A673 (cell line): ENCODE data around the gene OFD1. TPM values are rescaled to one million over a fixed set of nuclear protein-coding genes. Genes with fewer than 3 reads are reported as not detected.

Experiments
- BruUV-seq: library from RNA; stranded (reverse); fragments of 400-500 nt; replicated peaks from 2 replicates; lab custom pipeline; 2021; lab: Mats Ljungman, UMichigan
- CTCF ChIA-PET: fragments of 300-600 bp; sonication (Branson Sonifier 250); formaldehyde crosslinking; loops from one replicate; lab custom pipeline; 2022; ENCODE audit warnings: antibody characterized with exemption; lab: Charles Lee
- POLR2A ChIA-PET: fragments of 300-600 bp; sonication (Branson Sonifier 250); formaldehyde crosslinking; loops from one replicate; lab custom pipeline; 2022; ENCODE audit warnings: antibody characterized with exemption; ENCODE audit not compliant: low non-redundant PET; lab: Charles Lee
- DNase-seq: peaks from one replicate; pipeline ENCODE4 v3.0.0-alpha.2; 2015; ENCODE audit warnings: low spot score
- H3K27ac ChIP-seq: fragments of 200-600 bp; sonication (generic); 2 replicates; pipeline ENCODE4 v1.5.1; 2016; ENCODE audit warnings: mixed run types, low read depth, mild to moderate bottlenecking, mixed read lengths, antibody characterized with exemption, low read length; ENCODE audit not compliant: poor library complexity, severe bottlenecking
- H3K27me3 ChIP-seq: fragments of 200-600 bp; sonication (generic); replicated peaks from 2 replicates; pipeline ENCODE4 v1.6.1; 2017; ENCODE audit warnings: mixed run types, low read depth, mild to moderate bottlenecking, mixed read lengths, antibody characterized with exemption, low read length; ENCODE audit not compliant: insufficient read depth, poor library complexity
- H3K36me3 ChIP-seq: fragments of 200-600 bp; sonication (generic); 2 replicates; pipeline ENCODE4 v1.6.1; 2016; ENCODE audit warnings: mixed run types, mild to moderate bottlenecking, mixed read lengths, antibody characterized with exemption, low read length; ENCODE audit not compliant: insufficient read depth, poor library complexity, severe bottlenecking
- H3K4me1 ChIP-seq: fragments of 200-600 bp; sonication (generic); 2 replicates; pipeline ENCODE4 v1.6.1; 2017; ENCODE audit warnings: mixed run types, mild to moderate bottlenecking, mixed read lengths, antibody characterized with exemption, low read length; ENCODE audit not compliant: insufficient read depth, poor library complexity, severe bottlenecking
- H3K4me3 ChIP-seq: fragments of 200-600 bp; sonication (generic); 2 replicates; pipeline ENCODE4 v1.5.1; 2016; ENCODE audit warnings: low read depth, mixed run types, mild to moderate bottlenecking, mixed read lengths, low read length; ENCODE audit not compliant: poor library complexity, severe bottlenecking
- H3K9me3 ChIP-seq: fragments of 200-600 bp; sonication (generic); 2 replicates; pipeline ENCODE4 v1.6.1; 2016; ENCODE audit warnings: mixed run types, low read depth, mild to moderate bottlenecking, mixed read lengths, antibody characterized with exemption, low read length; ENCODE audit not compliant: poor library complexity, severe bottlenecking
- EZH2 ChIP-seq: fragments of 200-600 bp; sonication (generic); IDR thresholded peaks from 2 replicates; pipeline ENCODE4 v1.6.1; 2017; ENCODE audit warnings: borderline replicate concordance, low read depth, mild to moderate bottlenecking, mixed read lengths, antibody characterized with exemption, low read length; ENCODE audit not compliant: poor library complexity, severe bottlenecking
- intact Hi-C: fragments of 100-400 bp; cut with micrococcal nuclease; formaldehyde crosslinking; loops from one replicate; pipeline ENCODE4 v1.10.0; 2022; ENCODE audit not compliant: unreplicated experiment
- total RNA-seq: library from RNA; stranded (reverse); gene quantifications from 2 replicates; pipeline ENCODE4 v1.2.3, GENCODE V29; 2021
- TF ChIP-seq, protein P1 (sequence below): fragments of 300-800, 200-600 bp; sonication (generic); conservative IDR thresholded peaks from 2 replicates; pipeline ENCODE4 v1.5.1; 2017; ENCODE audit warnings: low read depth, mild to moderate bottlenecking, antibody characterized with exemption, low read length, moderate library complexity, mixed read lengths

Gene OFD1
- total RNA-seq, 1 experiment from 2014 or later, result 28.6 TPM

DNA sequence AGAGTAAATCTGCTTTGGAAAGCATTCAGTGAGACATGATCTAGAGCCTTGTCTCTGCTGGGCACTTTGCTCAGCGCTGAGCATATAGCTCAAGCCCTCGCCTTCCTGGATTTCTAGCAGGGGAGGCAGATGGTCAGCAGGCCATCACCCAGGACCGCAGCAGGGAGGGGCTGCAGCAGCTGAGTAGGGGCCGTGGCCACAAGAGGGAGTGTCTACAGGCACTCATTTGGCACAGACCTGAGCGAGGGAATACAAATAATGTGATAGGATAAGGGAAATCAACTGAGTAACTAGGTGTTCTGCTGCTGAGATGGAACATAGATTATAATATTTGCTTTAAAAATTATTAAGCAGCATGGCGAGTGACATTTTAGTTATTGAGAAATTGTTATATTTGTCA is 30.2 kb downstream of the OFD1 start:
- Histone ChIP-seq H3K4me1 (peaks cover 6% of the 10 kb centered on the region), H3K36me3 (peaks cover 12% of the 10 kb centered on the region), H3K27me3 (no peaks in the 10 kb centered on the region), H3K27ac (no peak overlapping the region), H3K4me3 (no peak overlapping the region), H3K9me3 (no peaks in the 10 kb centered on the region)
- DNase-seq, result no peak
- BruUV-seq, result no TSS peak
- TF ChIP-seq EZH2, result no peak
- TF ChIP-seq, protein P1, sequence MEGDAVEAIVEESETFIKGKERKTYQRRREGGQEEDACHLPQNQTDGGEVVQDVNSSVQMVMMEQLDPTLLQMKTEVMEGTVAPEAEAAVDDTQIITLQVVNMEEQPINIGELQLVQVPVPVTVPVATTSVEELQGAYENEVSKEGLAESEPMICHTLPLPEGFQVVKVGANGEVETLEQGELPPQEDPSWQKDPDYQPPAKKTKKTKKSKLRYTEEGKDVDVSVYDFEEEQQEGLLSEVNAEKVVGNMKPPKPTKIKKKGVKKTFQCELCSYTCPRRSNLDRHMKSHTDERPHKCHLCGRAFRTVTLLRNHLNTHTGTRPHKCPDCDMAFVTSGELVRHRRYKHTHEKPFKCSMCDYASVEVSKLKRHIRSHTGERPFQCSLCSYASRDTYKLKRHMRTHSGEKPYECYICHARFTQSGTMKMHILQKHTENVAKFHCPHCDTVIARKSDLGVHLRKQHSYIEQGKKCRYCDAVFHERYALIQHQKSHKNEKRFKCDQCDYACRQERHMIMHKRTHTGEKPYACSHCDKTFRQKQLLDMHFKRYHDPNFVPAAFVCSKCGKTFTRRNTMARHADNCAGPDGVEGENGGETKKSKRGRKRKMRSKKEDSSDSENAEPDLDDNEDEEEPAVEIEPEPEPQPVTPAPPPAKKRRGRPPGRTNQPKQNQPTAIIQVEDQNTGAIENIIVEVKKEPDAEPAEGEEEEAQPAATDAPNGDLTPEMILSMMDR, result 0 out of 2 replicates have a peak, but pooled peaks have one; percentile 20
- ChIA-PET CTCF (no interaction called here), POLR2A (no interaction called here)
- intact Hi-C loops, result no loop called here

DNA sequence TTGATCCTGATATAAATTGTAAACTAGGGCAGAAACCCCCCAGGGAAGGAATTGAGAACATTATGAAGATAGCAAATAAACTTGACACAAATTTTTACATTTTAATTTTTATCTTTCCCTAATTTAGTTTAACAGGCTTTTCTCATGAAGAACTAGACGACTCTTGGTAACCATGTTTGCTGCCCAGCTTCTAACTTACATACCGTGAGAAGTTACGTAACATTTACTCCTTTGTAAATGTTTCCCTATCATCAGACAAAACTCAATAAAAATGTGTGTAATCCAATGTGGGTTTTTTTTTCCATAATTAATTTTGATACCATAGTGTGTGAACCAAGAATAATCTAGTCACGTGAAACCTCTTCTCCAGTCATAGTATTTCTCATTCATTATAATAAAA is 34.4 kb downstream of the OFD1 start:
- CTCF ChIA-PET, result no interaction called here

DNA sequence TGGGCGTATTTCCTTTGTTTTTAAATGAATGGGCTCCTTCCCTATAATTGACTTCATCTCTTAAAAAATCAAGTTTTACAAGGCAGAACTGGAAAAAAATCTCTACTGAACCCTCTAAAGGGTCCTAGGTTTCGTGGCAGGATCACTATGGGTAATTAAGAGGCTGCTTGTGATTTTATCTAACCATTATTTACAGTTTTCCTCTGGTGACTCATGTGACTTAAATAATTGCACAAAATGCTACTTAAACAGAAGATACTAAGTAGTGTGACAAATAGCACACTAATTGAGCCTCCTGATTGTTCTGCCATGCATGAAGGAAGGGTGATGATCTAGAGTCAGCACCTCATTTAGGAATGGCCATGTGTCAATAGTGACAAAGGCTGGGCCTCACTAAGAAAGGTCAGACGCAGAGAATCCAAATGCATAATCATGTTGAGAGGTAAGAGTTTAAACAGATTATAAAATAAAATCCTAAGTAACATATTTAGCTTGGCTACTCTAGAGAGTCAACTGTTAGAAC is 35.5 kb downstream of the OFD1 start:
- no peak for DNase-seq
- H3K9me3 ChIP-seq, result no peaks in the 10 kb centered on the region
- no peaks in the 10 kb centered on the region for H3K27me3 ChIP-seq
- POLR2A ChIA-PET, result no interaction called here
- H3K36me3 ChIP-seq, result peaks cover 9% of the 10 kb centered on the region
- H3K4me3 ChIP-seq, result no peak overlapping the region
- intact Hi-C loops, result no loop called here
- BruUV-seq, result no TSS peak
- no peak overlapping the region for H3K27ac ChIP-seq
- CTCF ChIA-PET, result no interaction called here
- TF ChIP-seq, protein P1, result no peak
- TF ChIP-seq EZH2, result no peak
- no peaks in the 10 kb centered on the region for H3K4me1 ChIP-seq

More for the DNA sequence above, 34.4 kb downstream of the OFD1 start:
- intact Hi-C loops, result no loop called here
- peaks cover 9% of the 10 kb centered on the region for H3K36me3 ChIP-seq
- POLR2A ChIA-PET, result no interaction called here
- TF ChIP-seq, protein P1, result no peak
- TF ChIP-seq EZH2, result no peak
- H3K27me3 ChIP-seq, result no peaks in the 10 kb centered on the region
- H3K4me1 ChIP-seq, result no peaks in the 10 kb centered on the region
- no TSS peak for BruUV-seq
- no peak overlapping the region for H3K27ac ChIP-seq
- no peaks in the 10 kb centered on the region for H3K9me3 ChIP-seq
- no peak overlapping the region for H3K4me3 ChIP-seq
- no peak for DNase-seq
